ENCODE data around the gene OTUB1. TPM values are rescaled to one million over a fixed set of nuclear protein-coding genes. Genes with fewer than 3 reads are reported as not detected.
"Not testable (repeated sequence)": the region's sequence is repeated elsewhere in the genome, so short reads cannot be mapped to it uniquely, and the experiment has no call there.

The OTUB1 gene
- total and polyA plus RNA-seq, 2 donors from 2014 or later: 69.0 to 118 TPM

- no peak overlapping the region for H3K9ac ChIP-seq (ENCODE audit: low read length in 3 of 3)
- TF ChIP-seq CTCF (IDR thresholded peaks at IDR 0.05; ENCODE audit: borderline replicate concordance, extremely low read depth, insufficient read depth): no peak
- intact Hi-C loops (cut with DNase I): no loop called here
Observed at GRCh38 chr11:63958008-63958407, 28.2 kb upstream of the OTUB1 start.

GRCh38 chr11:63961608-63962412 is 24.4 kb upstream of the OTUB1 start:
- H3K9me3 ChIP-seq (ENCODE audit: control insufficient read depth in 2 of 3, insufficient read depth in 1 of 3, low read length in 3 of 3): no peaks in the 10 kb centered on the region
- H3K4me1 ChIP-seq (ENCODE audit: control insufficient read depth in 2 of 3, insufficient read depth in 2 of 3, low read depth in 1 of 3, low read length in 3 of 3): no peaks in the 10 kb centered on the region
- intact Hi-C loops (cut with DNase I): no loop called here
- H3K36me3 ChIP-seq (ENCODE audit: control insufficient read depth in 2 of 3, insufficient read depth in 3 of 3, low read length in 3 of 3): no peaks in the 10 kb centered on the region
- no peak for TF ChIP-seq CTCF (IDR thresholded peaks at IDR 0.05; ENCODE audit: borderline replicate concordance, extremely low read depth, insufficient read depth)
- H3K27ac ChIP-seq (ENCODE audit: low read depth in 2 of 2, low read length in 2 of 2): no peak overlapping the region
- H3K9ac ChIP-seq (ENCODE audit: low read length in 3 of 3): no peak overlapping the region
- no peak overlapping the region for H3K4me3 ChIP-seq (ENCODE audit: low read length in 3 of 3)
- FAIRE-seq (no peak), DNase-seq (peak in 4 of 5 donors; percentile 50 to 76 (median 62))
- H3K27me3 ChIP-seq (ENCODE audit: control insufficient read depth, insufficient read depth, low read length): no peaks in the 10 kb centered on the region

More at GRCh38 chr11:63958008-63958407, 28.2 kb upstream of the OTUB1 start:
- Histone ChIP-seq H3K36me3 (ENCODE audit: control insufficient read depth in 2 of 3, insufficient read depth in 3 of 3, low read length in 3 of 3) (peaks cover 2 to 29% (median 18%) of the 10 kb centered on the region in 3 donors), H3K4me3 (ENCODE audit: low read length in 3 of 3) (no peak overlapping the region), H3K27ac (ENCODE audit: low read depth in 2 of 2, low read length in 2 of 2) (no peak overlapping the region), H3K9me3 (ENCODE audit: control insufficient read depth in 2 of 3, insufficient read depth in 1 of 3, low read length in 3 of 3) (no peaks in the 10 kb centered on the region), H3K27me3 (ENCODE audit: control insufficient read depth, insufficient read depth, low read length) (no peaks in the 10 kb centered on the region), H3K4me1 (ENCODE audit: control insufficient read depth in 2 of 3, insufficient read depth in 2 of 3, low read depth in 1 of 3, low read length in 3 of 3) (no peaks in the 10 kb centered on the region)
- no peak for DNase-seq
- FAIRE-seq: no peak

- FAIRE-seq: not testable (repeated sequence)
Observed at GRCh38 chr11:63963895-63964294, 22.3 kb upstream of the OTUB1 start.

GRCh38 chr11:63966444-63966843 is 19.8 kb upstream of the OTUB1 start:
- no peaks in the 10 kb centered on the region for H3K36me3 ChIP-seq (ENCODE audit: control insufficient read depth in 2 of 3, insufficient read depth in 3 of 3, low read length in 3 of 3)
- no peak overlapping the region for H3K4me3 ChIP-seq (ENCODE audit: low read length in 3 of 3)
- FAIRE-seq (no peak), DNase-seq (no peak)
- intact Hi-C loops (cut with DNase I): no loop called here
- no peaks in the 10 kb centered on the region for H3K27me3 ChIP-seq (ENCODE audit: control insufficient read depth, insufficient read depth, low read length)
- TF ChIP-seq CTCF (IDR thresholded peaks at IDR 0.05; ENCODE audit: borderline replicate concordance, extremely low read depth, insufficient read depth): no peak
- no peaks in the 10 kb centered on the region for H3K9me3 ChIP-seq (ENCODE audit: control insufficient read depth in 2 of 3, insufficient read depth in 1 of 3, low read length in 3 of 3)
- H3K27ac ChIP-seq (ENCODE audit: low read depth in 2 of 2, low read length in 2 of 2): no peak overlapping the region
- H3K4me1 ChIP-seq (ENCODE audit: control insufficient read depth in 2 of 3, insufficient read depth in 2 of 3, low read depth in 1 of 3, low read length in 3 of 3): no peaks in the 10 kb centered on the region
- no peak overlapping the region for H3K9ac ChIP-seq (ENCODE audit: low read length in 3 of 3)

More at GRCh38 chr11:63963895-63964294, 22.3 kb upstream of the OTUB1 start:
- H3K27ac ChIP-seq (ENCODE audit: low read depth in 2 of 2, low read length in 2 of 2); H3K4me1 ChIP-seq (ENCODE audit: control insufficient read depth in 2 of 3, insufficient read depth in 2 of 3, low read depth in 1 of 3, low read length in 3 of 3); H3K9me3 ChIP-seq (ENCODE audit: control insufficient read depth in 2 of 3, insufficient read depth in 1 of 3, low read length in 3 of 3); H3K27me3 ChIP-seq (ENCODE audit: control insufficient read depth, insufficient read depth, low read length); H3K36me3 ChIP-seq (ENCODE audit: control insufficient read depth in 2 of 3, insufficient read depth in 3 of 3, low read length in 3 of 3); H3K4me3 ChIP-seq (ENCODE audit: low read length in 3 of 3); DNase-seq; H3K9ac ChIP-seq (ENCODE audit: low read length in 3 of 3); intact Hi-C loops (cut with DNase I): not testable (repeated sequence)
